ENCODE measurements around the gene NAP1L4.

GRCh38 chr11:2911088-2911784, 80.9 kb downstream of the NAP1L4 start:
- TF ChIP-seq CTCF (IDR thresholded peaks at IDR 0.05) (no peak), POLR2AphosphoS5 (IDR thresholded peaks at IDR 0.05; ENCODE audit: low read depth, low read length) (no peak), SIN3A (IDR thresholded peaks at IDR 0.05; ENCODE audit: borderline replicate concordance, insufficient read depth, low read depth, low read length) (no peak), REST (IDR thresholded peaks at IDR 0.05; ENCODE audit: insufficient read depth in 1 of 2, low read depth in 2 of 2, low read length in 1 of 2) (no peak), TCF7L2 (IDR thresholded peaks at IDR 0.05; ENCODE audit: low read depth, low read length) (no peak)

All from Panc1 (cell line).